A673 (cell line): ENCODE results near the gene ENOX1.

Source experiments
- CTCF ChIP-seq: fragments of 300-800, 200-600 bp; sonication (generic); conservative IDR thresholded peaks from 2 replicates; pipeline ENCODE4 v1.5.1; 2017; ENCODE audit warnings: low read depth, mild to moderate bottlenecking, antibody characterized with exemption, low read length, moderate library complexity, mixed read lengths
- EZH2 ChIP-seq: fragments of 200-600 bp; sonication (generic); IDR thresholded peaks from 2 replicates; pipeline ENCODE4 v1.6.1; 2017; ENCODE audit warnings: borderline replicate concordance, low read depth, mild to moderate bottlenecking, mixed read lengths, antibody characterized with exemption, low read length; ENCODE audit not compliant: poor library complexity, severe bottlenecking

DNA sequence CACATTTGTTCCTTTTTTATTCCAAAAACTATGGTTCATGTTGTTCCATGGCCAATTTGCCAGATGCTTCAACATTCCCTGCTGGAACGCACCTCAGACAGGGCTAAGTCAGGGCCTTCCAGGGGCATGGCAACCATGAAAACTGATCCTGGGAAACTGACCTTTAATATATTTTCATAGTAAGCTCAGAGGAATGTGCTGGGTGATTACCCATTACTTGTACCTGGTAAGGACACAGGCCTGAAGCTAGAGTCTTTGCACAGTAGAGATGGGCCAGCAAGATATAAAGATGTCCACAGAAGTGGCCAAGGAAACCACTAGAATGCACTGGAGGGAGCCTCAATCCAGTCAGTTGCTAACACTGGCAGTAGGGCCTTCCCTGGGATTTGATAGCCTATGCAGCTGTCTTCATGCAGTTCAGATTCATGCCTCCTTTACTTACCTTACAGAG lies 353.1 kb downstream of the ENOX1 start:
- TF ChIP-seq CTCF = no peak
- TF ChIP-seq EZH2 = no peak
